Activated naive CD8-positive, alpha-beta T cell treated with anti-CD3 and anti-CD28 coated beads, Interleukin-2, amount 50 U/mL, for 24 hours (primary cell): ENCODE data around the gene FAM110D.

Experiments used
- ATAC-seq: fragments of 150-1000 bp; cut with Tn5 transposase; one replicate; pipeline ENCODE4 v1.10.0; 2021
- DNase-seq: peaks from one replicate; pipeline ENCODE4 v3.0.0; 2021
- H3K27ac Mint-ChIP-seq: one replicate; pipeline ENCODE4 v1.8.0; 2021; ENCODE audit warnings: mild to moderate bottlenecking, mixed read lengths
- H3K27me3 Mint-ChIP-seq: one replicate; pipeline ENCODE4 v1.8.0; 2021; ENCODE audit warnings: mixed read lengths
- H3K36me3 Mint-ChIP-seq: one replicate; pipeline ENCODE4 v1.8.0; 2021; ENCODE audit warnings: low read depth, mixed read lengths
- H3K4me1 Mint-ChIP-seq: one replicate; pipeline ENCODE4 v1.8.0; 2021; ENCODE audit warnings: mixed read lengths
- H3K4me3 Mint-ChIP-seq: one replicate; pipeline ENCODE4 v1.8.0; 2021; ENCODE audit warnings: mild to moderate bottlenecking, moderate library complexity, mixed read lengths
- H3K9me3 Mint-ChIP-seq: one replicate; pipeline ENCODE4 v1.8.0; 2021; ENCODE audit warnings: mixed read lengths

The FAM110D gene

GRCh38 chr1:26184086-26184485 lies 25.2 kb downstream of the FAM110D start:
- no peaks in the 10 kb centered on the region for H3K9me3 Mint-ChIP-seq
- H3K27ac Mint-ChIP-seq: no peak overlapping the region
- DNase-seq (no peak), ATAC-seq (no peak)
- peaks cover 5% of the 10 kb centered on the region for H3K4me1 Mint-ChIP-seq
- H3K4me3 Mint-ChIP-seq: no peak overlapping the region
- H3K36me3 Mint-ChIP-seq: no peaks in the 10 kb centered on the region
- no peaks in the 10 kb centered on the region for H3K27me3 Mint-ChIP-seq

- no peak overlapping the region for H3K27ac Mint-ChIP-seq
These were observed 26.0 kb downstream of the FAM110D start for GRCh38 chr1:26184883-26185282.

GRCh38 chr1:26187882-26188281 lies 29.0 kb downstream of the FAM110D start:
- no peak overlapping the region for H3K4me3 Mint-ChIP-seq
- ATAC-seq (no peak), DNase-seq (no peak)
- no peak overlapping the region for H3K27ac Mint-ChIP-seq
- H3K36me3 Mint-ChIP-seq: no peaks in the 10 kb centered on the region
- no peaks in the 10 kb centered on the region for H3K27me3 Mint-ChIP-seq
- peaks cover 10% of the 10 kb centered on the region for H3K4me1 Mint-ChIP-seq
- no peaks in the 10 kb centered on the region for H3K9me3 Mint-ChIP-seq

More at GRCh38 chr1:26184883-26185282, 26.0 kb downstream of the FAM110D start:
- no peaks in the 10 kb centered on the region for H3K9me3 Mint-ChIP-seq
- peaks cover 5% of the 10 kb centered on the region for H3K4me1 Mint-ChIP-seq
- no peaks in the 10 kb centered on the region for H3K36me3 Mint-ChIP-seq
- no peak for ATAC-seq
- no peak overlapping the region for H3K4me3 Mint-ChIP-seq
- no peak for DNase-seq
- H3K27me3 Mint-ChIP-seq: no peaks in the 10 kb centered on the region

- Mint-ChIP-seq H3K36me3 (no peaks in the 10 kb centered on the region), H3K4me3 (no peak overlapping the region), H3K27me3 (no peaks in the 10 kb centered on the region), H3K4me1 (peaks cover 10% of the 10 kb centered on the region), H3K27ac (no peak overlapping the region), H3K9me3 (no peaks in the 10 kb centered on the region)
- no peak for DNase-seq
- ATAC-seq: no peak
These were observed 29.6 kb downstream of the FAM110D start for GRCh38 chr1:26188477-26188876.

GRCh38 chr1:26189331-26189730 lies 30.5 kb downstream of the FAM110D start:
- Mint-ChIP-seq H3K27ac (no peak overlapping the region), H3K36me3 (no peaks in the 10 kb centered on the region), H3K4me1 (peaks cover 10% of the 10 kb centered on the region), H3K27me3 (no peaks in the 10 kb centered on the region), H3K9me3 (no peaks in the 10 kb centered on the region), H3K4me3 (no peak overlapping the region)
- no peak for ATAC-seq
- no peak for DNase-seq

GRCh38 chr1:26189751-26190275 lies 30.9 kb downstream of the FAM110D start:
- H3K4me3 Mint-ChIP-seq: no peak overlapping the region
- no peaks in the 10 kb centered on the region for H3K9me3 Mint-ChIP-seq
- peaks cover 10% of the 10 kb centered on the region for H3K4me1 Mint-ChIP-seq
- H3K36me3 Mint-ChIP-seq: no peaks in the 10 kb centered on the region
- ATAC-seq (no peak), DNase-seq (no peak)
- H3K27ac Mint-ChIP-seq: no peak overlapping the region
- H3K27me3 Mint-ChIP-seq: no peaks in the 10 kb centered on the region

- Mint-ChIP-seq H3K4me3 (no peak within 1 kb of the TSS), H3K9me3 (no peaks in the 10 kb centered on the region), H3K4me1 (peaks cover 10% of the 10 kb centered on the region), H3K27ac (peak within 1 kb of the TSS; percentile 16), H3K36me3 (no peaks in the 10 kb centered on the region), H3K27me3 (no peaks in the 10 kb centered on the region)
- DNase-seq (no peak), ATAC-seq (no peak)
These were observed 31.6 kb downstream of the FAM110D start, which contains the start of gene CATSPER4 for GRCh38 chr1:26190373-26190987. Gene CATSPER4 (plus strand): TSS chr1:26190602. CDS start chr1:26190628, 26 bp downstream.

GRCh38 chr1:26191739-26192138 lies 32.9 kb downstream of the FAM110D start:
- Mint-ChIP-seq H3K36me3 (no peaks in the 10 kb centered on the region), H3K27me3 (no peaks in the 10 kb centered on the region), H3K4me3 (peak overlapping the region; percentile 19), H3K9me3 (no peaks in the 10 kb centered on the region), H3K4me1 (peaks cover 10% of the 10 kb centered on the region), H3K27ac (peak overlapping the region; percentile 16)
- peak; percentile 76 for ATAC-seq
- DNase-seq: no peak

- no peak for DNase-seq
- Mint-ChIP-seq H3K9me3 (no peaks in the 10 kb centered on the region), H3K4me3 (no peak overlapping the region), H3K4me1 (peaks cover 13% of the 10 kb centered on the region), H3K27me3 (no peaks in the 10 kb centered on the region), H3K36me3 (no peaks in the 10 kb centered on the region), H3K27ac (no peak overlapping the region)
- no peak for ATAC-seq
These were observed 36.9 kb downstream of the FAM110D start for GRCh38 chr1:26195805-26196204.

GRCh38 chr1:26197301-26197700 lies 38.4 kb downstream of the FAM110D start:
- H3K27me3 Mint-ChIP-seq: no peaks in the 10 kb centered on the region
- no peaks in the 10 kb centered on the region for H3K36me3 Mint-ChIP-seq
- H3K9me3 Mint-ChIP-seq: no peaks in the 10 kb centered on the region
- H3K4me1 Mint-ChIP-seq: peaks cover 19% of the 10 kb centered on the region
- DNase-seq (no peak), ATAC-seq (no peak)
- no peak overlapping the region for H3K27ac Mint-ChIP-seq
- no peak overlapping the region for H3K4me3 Mint-ChIP-seq

- ATAC-seq (no peak), DNase-seq (no peak)
- H3K4me1 Mint-ChIP-seq: peaks cover 21% of the 10 kb centered on the region
- H3K27me3 Mint-ChIP-seq: no peaks in the 10 kb centered on the region
- no peak overlapping the region for H3K4me3 Mint-ChIP-seq
- H3K9me3 Mint-ChIP-seq: no peaks in the 10 kb centered on the region
- H3K27ac Mint-ChIP-seq: no peak overlapping the region
- H3K36me3 Mint-ChIP-seq: no peaks in the 10 kb centered on the region
These were observed 38.9 kb downstream of the FAM110D start for GRCh38 chr1:26197813-26198212.

- no peak for ATAC-seq
- H3K4me3 Mint-ChIP-seq: no peak overlapping the region
- no peaks in the 10 kb centered on the region for H3K27me3 Mint-ChIP-seq
- H3K27ac Mint-ChIP-seq: no peak overlapping the region
- H3K36me3 Mint-ChIP-seq: no peaks in the 10 kb centered on the region
- no peak for DNase-seq
- H3K4me1 Mint-ChIP-seq: peaks cover 21% of the 10 kb centered on the region
- no peaks in the 10 kb centered on the region for H3K9me3 Mint-ChIP-seq
These were observed 41.5 kb downstream of the FAM110D start for GRCh38 chr1:26200413-26200812.

GRCh38 chr1:26203642-26204318 lies 44.9 kb downstream of the FAM110D start:
- DNase-seq (no peak), ATAC-seq (no peak)
- no peaks in the 10 kb centered on the region for H3K36me3 Mint-ChIP-seq
- no peak overlapping the region for H3K4me3 Mint-ChIP-seq
- H3K27me3 Mint-ChIP-seq: no peaks in the 10 kb centered on the region
- peaks cover 21% of the 10 kb centered on the region for H3K4me1 Mint-ChIP-seq
- H3K9me3 Mint-ChIP-seq: no peaks in the 10 kb centered on the region
- H3K27ac Mint-ChIP-seq: no peak overlapping the region

GRCh38 chr1:26210147-26210870 lies 51.4 kb downstream of the FAM110D start:
- DNase-seq (no peak), ATAC-seq (no peak)
- no peak overlapping the region for H3K4me3 Mint-ChIP-seq
- H3K4me1 Mint-ChIP-seq: no peaks in the 10 kb centered on the region
- H3K27me3 Mint-ChIP-seq: no peaks in the 10 kb centered on the region
- H3K27ac Mint-ChIP-seq: no peak overlapping the region
- no peaks in the 10 kb centered on the region for H3K36me3 Mint-ChIP-seq
- no peaks in the 10 kb centered on the region for H3K9me3 Mint-ChIP-seq

- no peak overlapping the region for H3K4me3 Mint-ChIP-seq
- no peaks in the 10 kb centered on the region for H3K36me3 Mint-ChIP-seq
- DNase-seq (no peak), ATAC-seq (no peak)
- no peaks in the 10 kb centered on the region for H3K27me3 Mint-ChIP-seq
- no peak overlapping the region for H3K27ac Mint-ChIP-seq
- H3K9me3 Mint-ChIP-seq: no peaks in the 10 kb centered on the region
- no peaks in the 10 kb centered on the region for H3K4me1 Mint-ChIP-seq
These were observed 53.8 kb downstream of the FAM110D start for GRCh38 chr1:26212726-26213125.
